ENCODE measurements around the gene TPD52L1.

- TF ChIP-seq, protein P1, sequence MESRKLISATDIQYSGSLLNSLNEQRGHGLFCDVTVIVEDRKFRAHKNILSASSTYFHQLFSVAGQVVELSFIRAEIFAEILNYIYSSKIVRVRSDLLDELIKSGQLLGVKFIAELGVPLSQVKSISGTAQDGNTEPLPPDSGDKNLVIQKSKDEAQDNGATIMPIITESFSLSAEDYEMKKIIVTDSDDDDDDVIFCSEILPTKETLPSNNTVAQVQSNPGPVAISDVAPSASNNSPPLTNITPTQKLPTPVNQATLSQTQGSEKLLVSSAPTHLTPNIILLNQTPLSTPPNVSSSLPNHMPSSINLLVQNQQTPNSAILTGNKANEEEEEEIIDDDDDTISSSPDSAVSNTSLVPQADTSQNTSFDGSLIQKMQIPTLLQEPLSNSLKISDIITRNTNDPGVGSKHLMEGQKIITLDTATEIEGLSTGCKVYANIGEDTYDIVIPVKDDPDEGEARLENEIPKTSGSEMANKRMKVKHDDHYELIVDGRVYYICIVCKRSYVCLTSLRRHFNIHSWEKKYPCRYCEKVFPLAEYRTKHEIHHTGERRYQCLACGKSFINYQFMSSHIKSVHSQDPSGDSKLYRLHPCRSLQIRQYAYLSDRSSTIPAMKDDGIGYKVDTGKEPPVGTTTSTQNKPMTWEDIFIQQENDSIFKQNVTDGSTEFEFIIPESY (CRISPR knock-in tag; IDR thresholded peaks at IDR 0.05), result no peak
- TF ChIP-seq POLR2A (IDR thresholded peaks at IDR 0.05; ENCODE audit: insufficient read depth in 1 of 2, low read depth in 2 of 2, low read length in 2 of 2), result no peak
Measured at GRCh38 chr6:125228981-125229479, 75.5 kb downstream of the TPD52L1 start.
